ENCODE results near the gene AR. TPM values are rescaled to one million over a fixed set of nuclear protein-coding genes. Genes with fewer than 3 reads are reported as not detected.

Gene AR
- total and polyA plus RNA-seq, 9 donors: 7.5 to 40.4 (median 27.1) TPM

GRCh38 chrX:67750694-67751093 is 206.9 kb downstream of the AR start:
- Histone ChIP-seq H3K4me3 (no peak overlapping the region), H3K4me1 (ENCODE audit: insufficient read depth) (no peaks in the 10 kb centered on the region), H3K36me3 (no peaks in the 10 kb centered on the region), H3K9me3 (no peaks in the 10 kb centered on the region), H3K27me3 (no peaks in the 10 kb centered on the region), H3K27ac (no peak overlapping the region)
- no peak for DNase-seq
- 47 to 57% (median 51%) methylated on average over 2 of the region's 2 CpGs for WGBS, 3 donors
- TF ChIP-seq EP300 (IDR thresholded peaks at IDR 0.05) (no peak), POLR2A (IDR thresholded peaks at IDR 0.05) (no peak)
- TF ChIP-seq, protein P1, sequence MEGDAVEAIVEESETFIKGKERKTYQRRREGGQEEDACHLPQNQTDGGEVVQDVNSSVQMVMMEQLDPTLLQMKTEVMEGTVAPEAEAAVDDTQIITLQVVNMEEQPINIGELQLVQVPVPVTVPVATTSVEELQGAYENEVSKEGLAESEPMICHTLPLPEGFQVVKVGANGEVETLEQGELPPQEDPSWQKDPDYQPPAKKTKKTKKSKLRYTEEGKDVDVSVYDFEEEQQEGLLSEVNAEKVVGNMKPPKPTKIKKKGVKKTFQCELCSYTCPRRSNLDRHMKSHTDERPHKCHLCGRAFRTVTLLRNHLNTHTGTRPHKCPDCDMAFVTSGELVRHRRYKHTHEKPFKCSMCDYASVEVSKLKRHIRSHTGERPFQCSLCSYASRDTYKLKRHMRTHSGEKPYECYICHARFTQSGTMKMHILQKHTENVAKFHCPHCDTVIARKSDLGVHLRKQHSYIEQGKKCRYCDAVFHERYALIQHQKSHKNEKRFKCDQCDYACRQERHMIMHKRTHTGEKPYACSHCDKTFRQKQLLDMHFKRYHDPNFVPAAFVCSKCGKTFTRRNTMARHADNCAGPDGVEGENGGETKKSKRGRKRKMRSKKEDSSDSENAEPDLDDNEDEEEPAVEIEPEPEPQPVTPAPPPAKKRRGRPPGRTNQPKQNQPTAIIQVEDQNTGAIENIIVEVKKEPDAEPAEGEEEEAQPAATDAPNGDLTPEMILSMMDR (IDR thresholded peaks at IDR 0.05): no peak
- intact Hi-C loops (cut with DNase I): no loop called here

DNA sequence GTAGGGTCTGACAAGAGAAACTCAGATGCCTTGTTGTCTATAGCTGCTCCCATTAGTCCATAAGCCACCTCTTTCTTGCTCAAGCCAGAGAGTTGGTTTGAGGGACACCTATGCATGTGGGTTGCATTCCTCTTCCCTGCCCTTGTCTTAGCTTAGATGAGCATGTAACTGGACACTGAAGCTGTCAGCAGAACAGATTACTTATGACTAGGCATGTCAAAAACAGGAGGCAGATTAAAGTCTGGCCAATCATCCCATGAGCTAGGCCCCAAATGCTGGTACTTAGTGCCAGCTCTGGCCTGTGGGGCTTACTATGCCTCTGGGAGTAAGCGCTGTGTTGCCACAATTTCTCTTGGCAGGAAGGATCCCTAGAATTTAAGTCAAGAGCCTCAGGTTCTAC is 215.2 kb downstream of the AR start:
- no peaks in the 10 kb centered on the region for H3K27me3 ChIP-seq
- no peak overlapping the region for H3K27ac ChIP-seq
- intact Hi-C loops (cut with DNase I): no loop called here
- TF ChIP-seq POLR2A (IDR thresholded peaks at IDR 0.05): no peak
- no peak for TF ChIP-seq EP300 (IDR thresholded peaks at IDR 0.05)
- TF ChIP-seq, protein P1 (IDR thresholded peaks at IDR 0.05): no peak
- WGBS, 3 donors: 88 to 100% (median 95%) methylated on average over 1 of the region's 1 CpG
- H3K4me1 ChIP-seq (ENCODE audit: insufficient read depth): no peaks in the 10 kb centered on the region
- H3K4me3 ChIP-seq: no peak overlapping the region
- H3K36me3 ChIP-seq: no peaks in the 10 kb centered on the region
- DNase-seq: no peak
- no peaks in the 10 kb centered on the region for H3K9me3 ChIP-seq

- TF ChIP-seq POLR2A (IDR thresholded peaks at IDR 0.05): no peak
- TF ChIP-seq EP300 (IDR thresholded peaks at IDR 0.05): no peak
- TF ChIP-seq, protein P1 (IDR thresholded peaks at IDR 0.05): no peak
- intact Hi-C loops (cut with DNase I): no loop called here
- no peak for DNase-seq
- Histone ChIP-seq H3K9me3 (no peaks in the 10 kb centered on the region), H3K36me3 (no peaks in the 10 kb centered on the region), H3K4me1 (ENCODE audit: insufficient read depth) (peaks cover 2% of the 10 kb centered on the region), H3K4me3 (no peak overlapping the region), H3K27me3 (no peaks in the 10 kb centered on the region), H3K27ac (no peak overlapping the region)
Measured at GRCh38 chrX:67777148-67777547, 233.3 kb downstream of the AR start.

DNA sequence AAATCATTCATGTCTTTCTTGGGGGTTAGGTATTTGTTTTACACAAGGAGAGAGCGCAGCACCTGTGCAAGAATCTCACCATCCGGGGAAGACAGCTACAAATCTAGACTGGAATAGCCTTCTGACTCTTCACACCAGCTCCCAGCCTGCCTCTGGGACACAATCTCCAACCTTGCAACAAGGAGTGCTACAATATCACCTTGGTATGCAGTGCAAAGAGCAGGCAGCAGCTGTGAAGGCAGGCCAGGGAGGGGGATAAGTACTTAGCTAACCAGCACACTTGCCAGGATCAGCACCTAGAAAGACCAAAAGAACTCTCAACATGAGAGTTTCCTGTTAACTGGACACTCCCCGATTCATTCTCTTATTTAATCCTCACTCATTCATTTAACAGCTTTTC is 235.3 kb downstream of the AR start:
- no peak overlapping the region for H3K27ac ChIP-seq
- H3K36me3 ChIP-seq: no peaks in the 10 kb centered on the region
- no peaks in the 10 kb centered on the region for H3K27me3 ChIP-seq
- H3K9me3 ChIP-seq: no peaks in the 10 kb centered on the region
- 70 to 83% (median 80%) methylated on average over 3 of the region's 3 CpGs for WGBS, 3 donors
- peaks cover 2% of the 10 kb centered on the region for H3K4me1 ChIP-seq (ENCODE audit: insufficient read depth)
- intact Hi-C loops (cut with DNase I): no loop called here
- H3K4me3 ChIP-seq: no peak overlapping the region
- no peak for DNase-seq
- TF ChIP-seq EP300 (IDR thresholded peaks at IDR 0.05) (no peak), POLR2A (IDR thresholded peaks at IDR 0.05) (no peak)
- TF ChIP-seq, protein P1 (IDR thresholded peaks at IDR 0.05): no peak

All from ovary (tissue), 9 donors.